Heart left ventricle (tissue), 16 donors: Measurements from ENCODE around the gene SLC25A26. TPM values are rescaled to one million over a fixed set of nuclear protein-coding genes. Genes with fewer than 3 reads are reported as not detected.

Source experiments
- ATAC-seq, 4 donors: fragments of 200-7000 bp; cut with Tn5 transposase; one replicate each; pipeline ENCODE4 v1.9.1; 2020 to 2022; ENCODE audit warnings: moderate library complexity in 4 of 4, mild to moderate bottlenecking in 3 of 4, moderate number of reproducible peaks in 1 of 4
- DNase-seq, 5 donors: peaks; one replicate each; pipeline ENCODE4 v3.0.0-alpha.2; 2020
- H3K27ac ChIP-seq, 12 donors: fragments of 200-600 bp; sonication (generic) in 4 of 12; one replicate each; pipeline versions ENCODE4 v1.5.0 to v1.8.0; 2016 to 2022; ENCODE audit warnings: mild to moderate bottlenecking in 2 of 12
- H3K27me3 ChIP-seq, 9 donors: fragments of 200-600 bp; sonication (generic) in 2 of 9; one replicate each; pipeline versions ENCODE4 v1.5.1 to v1.8.0; 2016 to 2022; ENCODE audit warnings: mild to moderate bottlenecking in 3 of 9
- H3K36me3 ChIP-seq, 9 donors: fragments of 200-600 bp; sonication (generic) in 2 of 9; one replicate each; pipeline versions ENCODE4 v1.5.0 to v1.8.0; 2018 to 2022; ENCODE audit warnings: mild to moderate bottlenecking in 2 of 9
- H3K4me1 ChIP-seq, 12 donors: fragments of 200-600 bp; sonication (generic) in 4 of 12; one replicate each; pipeline versions ENCODE4 v1.5.0 to v1.8.0; 2016 to 2022; ENCODE audit warnings: mild to moderate bottlenecking in 3 of 12
- H3K4me3 ChIP-seq, 12 donors: fragments of 200-600 bp; sonication (generic) in 4 of 12; one replicate each; pipeline versions ENCODE4 v1.5.0 to v1.8.0; 2017 to 2022; ENCODE audit warnings: mild to moderate bottlenecking in 9 of 12, moderate library complexity in 4 of 12
- H3K9me3 ChIP-seq, 12 donors: fragments of 200-600 bp; sonication (generic) in 4 of 12; one replicate each; pipeline versions ENCODE4 v1.5.0 to v1.8.0; 2016 to 2022; ENCODE audit warnings: mild to moderate bottlenecking in 1 of 12
- CTCF ChIP-seq, 12 donors: fragments of 200-600 bp; sonication (generic) in 4 of 12; IDR thresholded peaks; one replicate each; pipeline versions ENCODE4 v1.5.0 to v1.8.0; 2018 to 2022; ENCODE audit warnings: antibody characterized with exemption in 12 of 12, mild to moderate bottlenecking in 5 of 12
- POLR2A ChIP-seq, 2 donors: fragments of 450-650 bp; IDR thresholded peaks; one replicate each; pipeline ENCODE4 v1.6.1; 2017; ENCODE audit warnings: antibody characterized with exemption in 2 of 2, mild to moderate bottlenecking in 2 of 2, moderate library complexity in 2 of 2
- WGBS, 4 donors: extraction: QIAGEN DNeasy Blood & Tissue Kit in 2 of 4; methylation state at CpG; one replicate each; pipeline versions ENCODE4 v1.1.5 to v1.1.7; 2013 to 2018; 5-methylcytosine and 5-hydroxymethylcytosine counted together
- intact Hi-C, 10 donors: fragments of 100-400 bp; cut with DNase I; formaldehyde crosslinking; loops; one replicate each; pipeline versions ENCODE4 v1.11.1 to v1.14.2; 2022
- polyA plus RNA-seq, 2 donors: library from polyadenylated mRNA; stranded (reverse); fragments of 200-250 nt; gene quantifications; one replicate each; pipeline ENCODE4 v1.2.3, GENCODE V29; 2013
- total RNA-seq, 9 donors: library from RNA; depleted of rRNA in 2 of 9; stranded (reverse); fragments of >200 nt in 2 of 9; fragmentation: NEBNext Ultra II Directional in 3 of 9; extraction: Animal tissue kit (Norgen Biotek cat#: 25700) in 3 of 9; gene quantifications; one replicate each; pipeline versions ENCODE4 v1.1.0 to v1.2.4, GENCODE V29; 2016 to 2023
- donor health status: ischemic (EF 13 %, LVEDD 7.1; RV severe dilation, severe dysfunction).
- donor health status: healthy with polysubstance abuse.
- donor health status: DM: no; HTN: yes; CAD: no.
- donor health status: DM: no; HTN: no; CAD: no.
- donor health status: ischemic (EF 25% LVEDD 6.9; RV normal size, moderate dysfunction).
- donor health status: ischemic (EF 25% LVEDD 5.7; RV mildly dilated, moderate dysfunction).
- donor health status: healthy.
- donor health status: DM: yes; HTN: yes; CAD: no.
- donor health status: ischemic (EF 35%, LVEDD 5.7; RV mildly dilated, moderate dysfunction).
- donor health status: nonischemic (EF 11% LVEDD 7.7; RV severe dilation, severe dysfunction).
- donor health status: DM: yes; HTN: yes; CAD: no.
- donor health status: PGD.
- donor health status: ischemic (EF 29% LVEDD 5.4; RV normal size, mild dysfunction).
- donor health status: nonischemic (EF 23%, LVEDD 6.1; RV moderate dilation, normal function).

SLC25A26 gene
- total and polyA plus RNA-seq, 11 donors = 20.0 to 42.2 (median 25.4) TPM

- DNase-seq (no peak), ATAC-seq (no peak)
- TF ChIP-seq POLR2A (IDR thresholded peaks at IDR 0.05) (no peak), CTCF (IDR thresholded peaks at IDR 0.05) (no peak)
- H3K4me3 ChIP-seq = no peak overlapping the region
- H3K4me1 ChIP-seq = peaks cover 0 to 26% (median 9%) of the 10 kb centered on the region in 12 donors
- H3K27me3 ChIP-seq = no peaks in the 10 kb centered on the region
- H3K9me3 ChIP-seq = no peaks in the 10 kb centered on the region
- peak overlapping the region in 7 of 12 donors; percentile 1 to 87 (median 23) for H3K27ac ChIP-seq
- intact Hi-C loops = loop anchor here in 1 of 10 donors (5.0 kb wide), 1 partner anchor 149 kb away; the partner anchor contains the start of gene MAGI1
- H3K36me3 ChIP-seq = no peaks in the 10 kb centered on the region
These were observed 34.3 kb upstream of the SLC25A26 start for GRCh38 chr3:66186545-66186944.

GRCh38 chr3:66195347-66195783 lies 25.4 kb upstream of the SLC25A26 start:
- peaks cover 0 to 10% (median 0%) of the 10 kb centered on the region in 9 donors for H3K27me3 ChIP-seq
- peak overlapping the region in 11 of 12 donors; percentile 20 to 85 (median 57) for H3K27ac ChIP-seq
- 24 to 38% (median 35%) methylated on average over 20 to 21 of the region's 21 CpGs for WGBS, 4 donors
- DNase-seq (peak; percentile 57 to 81 (median 72)), ATAC-seq (peak; percentile 41 to 76 (median 73))
- TF ChIP-seq CTCF (IDR thresholded peaks at IDR 0.05) (peak in 5 of 12 donors; percentile 13 to 48 (median 27)), POLR2A (IDR thresholded peaks at IDR 0.05) (no peak)
- H3K4me3 ChIP-seq = peak overlapping the region in 11 of 12 donors; percentile 1 to 56 (median 41)
- intact Hi-C loops = loop anchor here in 7 of 10 donors (1.0 to 10.0 kb wide), 9 partner anchors 41 to 761 kb away; partner anchors contain the start of gene MAGI1 (in 2 of the 7)
- no peaks in the 10 kb centered on the region for H3K36me3 ChIP-seq
- H3K4me1 ChIP-seq = peaks cover 0 to 4% (median 0%) of the 10 kb centered on the region in 12 donors
- H3K9me3 ChIP-seq = no peaks in the 10 kb centered on the region

- Histone ChIP-seq H3K9me3 (no peaks in the 10 kb centered on the region), H3K27ac (no peak overlapping the region), H3K27me3 (peaks cover 0 to 10% (median 0%) of the 10 kb centered on the region in 9 donors), H3K36me3 (no peaks in the 10 kb centered on the region), H3K4me3 (no peak overlapping the region), H3K4me1 (peaks cover 0 to 4% (median 0%) of the 10 kb centered on the region in 12 donors)
- ATAC-seq = no peak
- DNase-seq = no peak
- intact Hi-C loops = loop anchor here in 7 of 10 donors (5.0 to 10.0 kb wide), 7 partner anchors 142 to 762 kb away; partner anchors contain the start of gene MAGI1 (in 1 of the 7)
- peak in 11 of 12 donors; percentile 16 to 55 (median 35) for TF ChIP-seq CTCF (IDR thresholded peaks at IDR 0.05)
- no peak for TF ChIP-seq POLR2A (IDR thresholded peaks at IDR 0.05)
These were observed 24.2 kb upstream of the SLC25A26 start for GRCh38 chr3:66196633-66197032.

GRCh38 chr3:66198437-66199088 lies 22.2 kb upstream of the SLC25A26 start:
- peak in 1 of 4 donors; percentile 16 for ATAC-seq
- no peak for DNase-seq
- H3K36me3 ChIP-seq = no peaks in the 10 kb centered on the region
- H3K4me3 ChIP-seq = no peak overlapping the region
- no peaks in the 10 kb centered on the region for H3K9me3 ChIP-seq
- no peak for TF ChIP-seq CTCF (IDR thresholded peaks at IDR 0.05)
- no peak for TF ChIP-seq POLR2A (IDR thresholded peaks at IDR 0.05)
- WGBS, 4 donors = 88 to 94% (median 92%) methylated on average over 7 of the region's 7 CpGs
- intact Hi-C loops = loop anchor here in 7 of 10 donors (5.0 to 10.0 kb wide), 7 partner anchors 144 to 764 kb away; partner anchors contain the start of gene MAGI1 (in 1 of the 7)
- peaks cover 0 to 10% (median 0%) of the 10 kb centered on the region in 9 donors for H3K27me3 ChIP-seq
- H3K27ac ChIP-seq = no peak overlapping the region
- peaks cover 0 to 4% (median 0%) of the 10 kb centered on the region in 12 donors for H3K4me1 ChIP-seq
